Lower leg skin (tissue), 4 donors: ENCODE results near the gene ALPI. TPM values are rescaled to one million over a fixed set of nuclear protein-coding genes. Genes with fewer than 3 reads are reported as not detected.
"Not testable (repeated sequence)": the region's sequence is repeated elsewhere in the genome, so short reads cannot be mapped to it uniquely, and the experiment has no call there.

Source experiments
- DNase-seq, 2 donors: peaks; one replicate each; pipeline ENCODE4 v3.0.0-alpha.2; 2019; ENCODE audit warnings: low spot score in 2 of 2
- H3K4me3 ChIP-seq: fragments of 200-600 bp; sonication (generic); 2 replicates; pipeline ENCODE4 v1.5.1; 2017; ENCODE audit warnings: mild to moderate bottlenecking, low read depth; ENCODE audit not compliant: poor library complexity, severe bottlenecking
- CTCF ChIP-seq, 3 donors: fragments of 450-650 bp; IDR thresholded peaks; one replicate each; pipeline ENCODE4 v1.5.1; 2016; ENCODE audit warnings: antibody characterized with exemption in 3 of 3, mild to moderate bottlenecking in 3 of 3, moderate library complexity in 2 of 3
- POLR2A ChIP-seq, 2 donors: fragments of 450-650 bp; IDR thresholded peaks; one replicate each; pipeline ENCODE4 v1.6.1; 2016 to 2017; ENCODE audit warnings: antibody characterized with exemption in 2 of 2, mild to moderate bottlenecking in 1 of 2, moderate library complexity in 1 of 2
- WGBS, 2 donors: methylation state at CpG; one replicate each; pipeline ENCODE4 v1.1.5; 2018; 5-methylcytosine and 5-hydroxymethylcytosine counted together
- intact Hi-C: fragments of 100-400 bp; cut with DNase I; formaldehyde crosslinking; loops from one replicate; pipeline ENCODE4 v1.15.0; 2023; ENCODE audit warnings: low total_unique reads
- total RNA-seq, 4 donors: library from RNA; depleted of rRNA; stranded (reverse); fragments of >200 nt; gene quantifications; one replicate each; pipeline ENCODE4 v1.1.0, GENCODE V29; 2016

Gene ALPI
- total RNA-seq, 4 donors from 2014 or later = not detected

- not testable (repeated sequence) for H3K4me3 ChIP-seq
- peak in 1 of 3 donors; percentile 94 for TF ChIP-seq CTCF (IDR thresholded peaks at IDR 0.05)
- intact Hi-C loops = loop anchor here (5.0 kb wide), 1 partner anchor 533 kb away; no protein-coding TSS in a partner anchor
- 15 to 23% methylated on average over 12 to 14 of the region's 16 CpGs for WGBS, 2 donors
- DNase-seq = peak; percentile 71 to 97
Observed at GRCh38 chr2:232440220-232441018, 15.5 kb upstream of the ALPI start.

- intact Hi-C loops = loop anchor here (5.0 kb wide), 1 partner anchor 534 kb away; no protein-coding TSS in a partner anchor
- no peak overlapping the region for H3K4me3 ChIP-seq
- TF ChIP-seq CTCF (IDR thresholded peaks at IDR 0.05) (no peak), POLR2A (IDR thresholded peaks at IDR 0.05) (no peak)
- 67 to 69% methylated on average over 9 to 10 of the region's 12 CpGs for WGBS, 2 donors
- no peak for DNase-seq
Observed at GRCh38 chr2:232441147-232441651, 14.8 kb upstream of the ALPI start.

- not testable (repeated sequence) for H3K4me3 ChIP-seq
- 81 to 94% methylated on average over 4 of the region's 10 CpGs for WGBS, 2 donors
- DNase-seq = peak in 1 of 2 donors; percentile 65
- intact Hi-C loops = loop anchor here (5.0 kb wide), 1 partner anchor 535 kb away; no protein-coding TSS in a partner anchor
Observed at GRCh38 chr2:232441922-232442321, 14.0 kb upstream of the ALPI start.

- DNase-seq = peak in 1 of 2 donors; percentile 61
- 62 to 80% methylated on average over 6 to 10 of the region's 13 CpGs for WGBS, 2 donors
- not testable (repeated sequence) for H3K4me3 ChIP-seq
- intact Hi-C loops = loop anchor here (5.0 kb wide), 1 partner anchor 535 kb away; no protein-coding TSS in a partner anchor
Observed at GRCh38 chr2:232442431-232442830, 13.5 kb upstream of the ALPI start.

- not testable (repeated sequence) for H3K4me3 ChIP-seq
- WGBS, 2 donors = 76% methylated on average over 5 of the region's 13 CpGs; no CpG with 5 or more reads in 1 of the 2 donors
- DNase-seq = peak in 1 of 2 donors; percentile 57
- intact Hi-C loops = loop anchor here (5.0 kb wide), 1 partner anchor 536 kb away; no protein-coding TSS in a partner anchor
Observed at GRCh38 chr2:232443047-232443446, 12.9 kb upstream of the ALPI start.

GRCh38 chr2:232443669-232444408 is 12.1 kb upstream of the ALPI start:
- peak in 1 of 2 donors; percentile 62 for DNase-seq
- WGBS, 2 donors = 56 to 64% methylated on average over 6 to 16 of the region's 21 CpGs
- H3K4me3 ChIP-seq = not testable (repeated sequence)
- intact Hi-C loops = loop anchor here (5.0 kb wide), 1 partner anchor 537 kb away; no protein-coding TSS in a partner anchor

- intact Hi-C loops = loop anchor here (5.0 kb wide), 1 partner anchor 537 kb away; no protein-coding TSS in a partner anchor
- peak in 1 of 2 donors; percentile 81 for DNase-seq
- H3K4me3 ChIP-seq = no peak overlapping the region
- 71 to 74% methylated on average over 18 to 19 of the region's 21 CpGs for WGBS, 2 donors
- TF ChIP-seq POLR2A (IDR thresholded peaks at IDR 0.05) (no peak), CTCF (IDR thresholded peaks at IDR 0.05) (no peak)
Observed at GRCh38 chr2:232444409-232445148, 11.4 kb upstream of the ALPI start.

- 78 to 83% methylated on average over 10 to 11 of the region's 29 CpGs for WGBS, 2 donors
- intact Hi-C loops, H3K4me3 ChIP-seq: not testable (repeated sequence)
- peak in 1 of 2 donors; percentile 75 for DNase-seq
Observed at GRCh38 chr2:232445149-232445885, 10.6 kb upstream of the ALPI start.

GRCh38 chr2:232446266-232446777 is 9.6 kb upstream of the ALPI start:
- DNase-seq = peak in 1 of 2 donors; percentile 69
- WGBS, 2 donors = 57 to 92% methylated on average over 2 to 3 of the region's 9 CpGs
- H3K4me3 ChIP-seq, intact Hi-C loops: not testable (repeated sequence)
